HT1080 (cell line): ENCODE measurements around the gene OBSCN. TPM values are rescaled to one million over a fixed set of nuclear protein-coding genes. Genes with fewer than 3 reads are reported as not detected.

Experiments
- DNase-seq: peaks from one replicate; pipeline ENCODE4 v3.0.0-alpha.2; 2015; ENCODE audit warnings: low read depth
- total RNA-seq: library from RNA; depleted of rRNA; stranded (reverse); fragments of >200 nt; shearing (Covaris generic); gene quantifications from 2 replicates; pipeline ENCODE4 v1.2.3, GENCODE V29; 2014; rRNA removed

The OBSCN gene
- total RNA-seq, 1 experiment from 2014 or later = 0.66 TPM

DNA sequence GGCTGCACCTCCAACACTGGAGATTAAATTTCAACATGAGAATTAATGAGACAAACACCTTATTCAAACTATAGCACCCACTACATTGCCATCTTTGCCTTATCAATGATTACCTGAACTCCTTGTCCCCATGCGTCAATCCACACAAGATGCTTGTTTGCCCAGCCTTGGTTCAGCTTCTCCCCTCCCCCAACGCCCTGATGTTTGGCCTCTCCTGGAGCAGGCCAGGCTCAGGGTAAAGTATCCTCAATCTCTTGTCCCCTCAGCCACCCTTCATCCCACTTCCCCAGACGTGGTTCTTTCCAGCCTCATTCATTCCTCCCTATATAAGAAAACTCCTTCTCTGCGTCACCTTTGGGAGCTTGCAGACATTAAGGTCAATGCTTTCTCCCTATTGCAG, 220.6 kb downstream of the OBSCN start:
- no peak for DNase-seq

Other genes starting within 250 kb of the OBSCN start
- gene WNT3A, start 201.0 kb upstream of the OBSCN start, total RNA-seq = not detected in 2 replicates
- 240 and 355 TPM in 2 replicates for gene ARF1, start 125.3 kb upstream of the OBSCN start, total RNA-seq
- gene C1orf35, start 104.7 kb upstream of the OBSCN start, total RNA-seq = 18.5 and 19.7 TPM in 2 replicates
- gene MRPL55, start 98.7 kb upstream of the OBSCN start, total RNA-seq = 53.8 and 73.2 TPM in 2 replicates
- gene GUK1, start 67.8 kb upstream of the OBSCN start, total RNA-seq = 208 and 294 TPM in 2 replicates
- gene GJC2, start 58.1 kb upstream of the OBSCN start, total RNA-seq = 0.10 and 0.31 TPM in 2 replicates
- gene IBA57, start 42.2 kb upstream of the OBSCN start, total RNA-seq = 6.1 and 8.4 TPM in 2 replicates
- gene TRIM11, start 198.8 kb downstream of the OBSCN start, total RNA-seq = 19.8 and 24.0 TPM in 2 replicates
- gene TRIM17, start 208.8 kb downstream of the OBSCN start, total RNA-seq = not detected in 2 replicates